RWPE2 (cell line): ENCODE results near the gene CTTN.

Source experiments
- ATAC-seq: fragments of 200-7000 bp; cut with Tn5 transposase; 3 replicates; pipeline ENCODE4 v1.9.1; 2021; ENCODE audit warnings: low read depth
- DNase-seq: peaks from one replicate; pipeline ENCODE4 v3.0.0-alpha.2; 2020; ENCODE audit warnings: low spot score
- H3K27ac ChIP-seq: fragments of 450-650 bp; 2 replicates; pipeline ENCODE4 v1.5.1; 2017; ENCODE audit warnings: mild to moderate bottlenecking; ENCODE audit not compliant: poor library complexity, severe bottlenecking
- H3K27me3 ChIP-seq: fragments of 250-450 bp; sonication (Bioruptor Pico); 2 replicates; pipeline ENCODE4 v1.5.1; 2021; ENCODE audit warnings: mild to moderate bottlenecking, moderate library complexity; ENCODE audit not compliant: insufficient read depth, poor library complexity, severe bottlenecking
- H3K36me3 ChIP-seq: fragments of 250-450 bp; sonication (Bioruptor Pico); 2 replicates; pipeline ENCODE4 v1.5.1; 2020; ENCODE audit warnings: low read depth, mild to moderate bottlenecking, moderate library complexity
- H3K4me1 ChIP-seq: fragments of 250-450 bp; sonication (Bioruptor Pico); 2 replicates; pipeline ENCODE4 v1.5.1; 2021; ENCODE audit warnings: mild to moderate bottlenecking, moderate library complexity; ENCODE audit not compliant: insufficient read depth, poor library complexity, severe bottlenecking
- H3K4me3 ChIP-seq: fragments of 250-450 bp; sonication (Bioruptor Pico); 2 replicates; pipeline ENCODE4 v1.5.1; 2021; ENCODE audit warnings: mild to moderate bottlenecking, moderate library complexity; ENCODE audit not compliant: severe bottlenecking
- H3K9me3 ChIP-seq: fragments of 250-450 bp; sonication (Bioruptor Pico); 2 replicates; pipeline ENCODE4 v1.5.1; 2021; ENCODE audit warnings: mild to moderate bottlenecking, moderate library complexity; ENCODE audit not compliant: severe bottlenecking
- TF ChIP-seq, protein P1 (sequence below): fragments of 450-650 bp; IDR thresholded peaks from one replicate; pipeline ENCODE4 v1.5.1; 2017; ENCODE audit warnings: mild to moderate bottlenecking, moderate library complexity; ENCODE audit not compliant: poor library complexity, severe bottlenecking

Gene CTTN

GRCh38 chr11:70411713-70412452 lies 13.6 kb downstream of the CTTN start:
- TF ChIP-seq, protein P1, sequence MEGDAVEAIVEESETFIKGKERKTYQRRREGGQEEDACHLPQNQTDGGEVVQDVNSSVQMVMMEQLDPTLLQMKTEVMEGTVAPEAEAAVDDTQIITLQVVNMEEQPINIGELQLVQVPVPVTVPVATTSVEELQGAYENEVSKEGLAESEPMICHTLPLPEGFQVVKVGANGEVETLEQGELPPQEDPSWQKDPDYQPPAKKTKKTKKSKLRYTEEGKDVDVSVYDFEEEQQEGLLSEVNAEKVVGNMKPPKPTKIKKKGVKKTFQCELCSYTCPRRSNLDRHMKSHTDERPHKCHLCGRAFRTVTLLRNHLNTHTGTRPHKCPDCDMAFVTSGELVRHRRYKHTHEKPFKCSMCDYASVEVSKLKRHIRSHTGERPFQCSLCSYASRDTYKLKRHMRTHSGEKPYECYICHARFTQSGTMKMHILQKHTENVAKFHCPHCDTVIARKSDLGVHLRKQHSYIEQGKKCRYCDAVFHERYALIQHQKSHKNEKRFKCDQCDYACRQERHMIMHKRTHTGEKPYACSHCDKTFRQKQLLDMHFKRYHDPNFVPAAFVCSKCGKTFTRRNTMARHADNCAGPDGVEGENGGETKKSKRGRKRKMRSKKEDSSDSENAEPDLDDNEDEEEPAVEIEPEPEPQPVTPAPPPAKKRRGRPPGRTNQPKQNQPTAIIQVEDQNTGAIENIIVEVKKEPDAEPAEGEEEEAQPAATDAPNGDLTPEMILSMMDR = no peak
- no peak for ATAC-seq
- H3K27ac ChIP-seq = no peak overlapping the region
- H3K36me3 ChIP-seq = peaks cover 93% of the 10 kb centered on the region
- H3K4me1 ChIP-seq = no peaks in the 10 kb centered on the region
- no peak overlapping the region for H3K4me3 ChIP-seq
- DNase-seq = no peak
- H3K9me3 ChIP-seq = no peaks in the 10 kb centered on the region
- H3K27me3 ChIP-seq = no peaks in the 10 kb centered on the region

DNA sequence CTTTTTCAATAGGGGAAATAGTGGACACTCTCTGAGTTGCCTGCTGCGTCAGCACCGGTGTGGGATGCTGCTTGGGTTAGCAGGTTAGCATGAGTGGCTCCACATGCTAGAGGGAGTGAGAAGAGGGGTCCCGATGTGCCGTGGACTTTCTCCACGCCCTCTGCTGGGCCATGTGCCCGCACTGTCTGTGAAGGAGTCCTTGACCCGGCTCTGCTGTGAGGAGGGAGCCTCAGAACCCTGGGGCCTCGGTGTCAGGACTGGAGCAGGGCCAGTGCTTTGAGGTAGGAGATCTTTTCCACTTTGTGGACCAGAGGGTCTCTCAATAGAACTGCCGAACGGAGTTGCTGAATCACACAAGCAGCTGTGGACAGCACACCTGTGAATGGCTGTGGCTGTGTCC lies 14.8 kb downstream of the CTTN start:
- DNase-seq = no peak
- H3K4me1 ChIP-seq = no peaks in the 10 kb centered on the region
- no peak for ATAC-seq
- TF ChIP-seq, protein P1 = no peak
- no peak overlapping the region for H3K27ac ChIP-seq
- peaks cover 93% of the 10 kb centered on the region for H3K36me3 ChIP-seq
- H3K27me3 ChIP-seq = no peaks in the 10 kb centered on the region
- H3K9me3 ChIP-seq = no peaks in the 10 kb centered on the region
- no peak overlapping the region for H3K4me3 ChIP-seq

- peaks cover 90% of the 10 kb centered on the region for H3K36me3 ChIP-seq
Measured at GRCh38 chr11:70414341-70415100, 16.2 kb downstream of the CTTN start.

GRCh38 chr11:70415191-70415590 lies 16.9 kb downstream of the CTTN start:
- Histone ChIP-seq H3K9me3 (no peaks in the 10 kb centered on the region), H3K4me3 (no peak overlapping the region), H3K27ac (no peak overlapping the region), H3K4me1 (no peaks in the 10 kb centered on the region), H3K36me3 (peaks cover 90% of the 10 kb centered on the region), H3K27me3 (no peaks in the 10 kb centered on the region)
- no peak for ATAC-seq
- TF ChIP-seq, protein P1 = no peak
- DNase-seq = no peak

More at GRCh38 chr11:70414341-70415100, 16.2 kb downstream of the CTTN start:
- H3K4me1 ChIP-seq = no peaks in the 10 kb centered on the region
- H3K27me3 ChIP-seq = no peaks in the 10 kb centered on the region
- TF ChIP-seq, protein P1 = no peak
- H3K9me3 ChIP-seq = no peaks in the 10 kb centered on the region
- ATAC-seq = no peak
- no peak overlapping the region for H3K27ac ChIP-seq
- no peak overlapping the region for H3K4me3 ChIP-seq
- no peak for DNase-seq
